Keratinocyte (primary cell): ENCODE measurements around the gene TFPI. TPM values are rescaled to one million over a fixed set of nuclear protein-coding genes. Genes with fewer than 3 reads are reported as not detected.

Experiments used
- DNase-seq: peaks from one replicate; pipeline ENCODE4 v3.0.0-alpha.2; 2011; ENCODE audit warnings: low read depth, missing footprints, low spot score
- FAIRE-seq: peaks from 2 replicates; lab custom pipeline; 2011; peaks lifted over from hg19 to GRCh38; lab: Jason Lieb, UNC
- H2AFZ ChIP-seq: 2 replicates; pipeline ENCODE4 v1.6.0; 2012; ENCODE audit warnings: low read length, control low read depth, inconsistent platforms; ENCODE audit not compliant: control insufficient read depth
- H3K27ac ChIP-seq: 2 replicates; pipeline ENCODE4 v1.5.1; 2011; ENCODE audit warnings: low read length; ENCODE audit not compliant: control insufficient read depth, insufficient read depth
- H3K27me3 ChIP-seq: 3 replicates; pipeline ENCODE4 v1.6.0; 2011; ENCODE audit warnings: low read length; ENCODE audit not compliant: control insufficient read depth, insufficient read depth; ENCODE audit errors: extremely low read depth
- H3K36me3 ChIP-seq, 2 experiments: 2 replicates in 1 of 2; 3 replicates in 1 of 2; pipeline ENCODE4 v1.5.1; 2011; ENCODE audit warnings: low read length in 2 of 2, mild to moderate bottlenecking in 1 of 2; ENCODE audit not compliant: control insufficient read depth in 2 of 2, insufficient read depth in 2 of 2; ENCODE audit errors: extremely low read depth in 1 of 2
- H3K4me1 ChIP-seq: 3 replicates; pipeline ENCODE4 v1.5.1; 2011; ENCODE audit warnings: low read length; ENCODE audit not compliant: control insufficient read depth, insufficient read depth; ENCODE audit errors: extremely low read depth
- H3K4me2 ChIP-seq: 3 replicates; pipeline ENCODE4 v1.6.0; 2011; ENCODE audit warnings: low read depth, low read length; ENCODE audit not compliant: control insufficient read depth, insufficient read depth; ENCODE audit errors: extremely low read depth
- H3K4me3 ChIP-seq, 3 experiments: fragments of 200-600 bp in 1 of 3; sonication (generic) in 1 of 3; 2 replicates in 2 of 3; 3 replicates in 1 of 3; pipeline ENCODE4 v1.5.1; 2011 to 2016; ENCODE audit warnings: low read length in 3 of 3, mild to moderate bottlenecking in 3 of 3, control low read depth in 2 of 3, inconsistent platforms in 1 of 3, low read depth in 1 of 3, mixed read lengths in 1 of 3, mixed run types in 1 of 3, moderate library complexity in 1 of 3; ENCODE audit not compliant: control insufficient read depth in 2 of 3, insufficient read depth in 2 of 3; ENCODE audit errors: extremely low read depth in 1 of 3
- H3K79me2 ChIP-seq: 2 replicates; pipeline ENCODE4 v1.6.0; 2012; ENCODE audit warnings: low read length; ENCODE audit not compliant: control insufficient read depth, insufficient read depth
- H3K9ac ChIP-seq: 3 replicates; pipeline ENCODE4 v1.6.0; 2011; ENCODE audit warnings: low read length; ENCODE audit not compliant: control insufficient read depth, insufficient read depth; ENCODE audit errors: extremely low read depth
- H3K9me1 ChIP-seq: 3 replicates; pipeline ENCODE4 v1.6.0; 2011; ENCODE audit warnings: low read length; ENCODE audit not compliant: control insufficient read depth, insufficient read depth; ENCODE audit errors: extremely low read depth
- H3K9me3 ChIP-seq: 2 replicates; pipeline ENCODE4 v1.5.1; 2012; ENCODE audit warnings: low read depth, low read length; ENCODE audit not compliant: control insufficient read depth
- H4K20me1 ChIP-seq: 3 replicates; pipeline ENCODE4 v1.6.0; 2011; ENCODE audit warnings: low read length; ENCODE audit not compliant: control insufficient read depth, insufficient read depth; ENCODE audit errors: extremely low read depth
- CTCF ChIP-seq, 3 experiments: IDR thresholded peaks in 1 of 3; conservative IDR thresholded peaks in 1 of 3; optimal IDR thresholded peaks in 1 of 3; 2 replicates in 2 of 3; 3 replicates in 1 of 3; pipeline versions ENCODE3 to v1.5.1; 2011; ENCODE audit warnings: low read length in 3 of 3, mild to moderate bottlenecking in 3 of 3, moderate library complexity in 2 of 3, control low read depth in 1 of 3, inconsistent platforms in 1 of 3; ENCODE audit not compliant: insufficient read depth in 2 of 3; ENCODE audit errors: extremely low read depth in 1 of 3
- EZH2 ChIP-seq: IDR thresholded peaks from one replicate; pipeline ENCODE4 v1.6.1; 2012; ENCODE audit warnings: inconsistent platforms, mild to moderate bottlenecking, low read length, moderate library complexity
- dilution Hi-C: fragments of 300-500 bp; cut with MboI; formaldehyde crosslinking; loops from one replicate; pipeline ENCODE4 v1.7.0; 2020; ENCODE audit warnings: low sequenced_read_pairs; ENCODE audit not compliant: extremely low pct_ligation_motif_present
- polyA plus RNA-seq, 5 experiments: library from polyadenylated mRNA; depleted of rRNA in 3 of 5; stranded (reverse) in 3 of 5; stranded (forward) in 1 of 5; unstranded in 1 of 5; fragments of >200 nt; gene quantifications; 1 replicate in 1 of 5; 2 replicates in 3 of 5; 3 replicates in 1 of 5; pipeline versions ENCODE4 v1.2.1 to v1.2.3, GENCODE V29; 2011 to 2012; ENCODE audit warnings: missing spikeins in 2 of 5, low read depth in 1 of 5, low replicate concordance in 1 of 5

The TFPI gene
- polyA plus RNA-seq, 1 donor (not counting 4 experiments of a cell fraction or from before 2014, with no cell fraction given) = 1.1 TPM

- no peaks in the 10 kb centered on the region for H3K9me3 ChIP-seq
- H3K9ac ChIP-seq = no peak overlapping the region
- dilution Hi-C loops = no loop called here
- H3K4me1 ChIP-seq = no peaks in the 10 kb centered on the region
- no peaks in the 10 kb centered on the region for H4K20me1 ChIP-seq
- H3K36me3 ChIP-seq = no peaks in the 10 kb centered on the region
- no peaks in the 10 kb centered on the region for H3K79me2 ChIP-seq
- H2AFZ ChIP-seq = no peak overlapping the region
- DNase-seq = no peak
- H3K27me3 ChIP-seq = no peaks in the 10 kb centered on the region
- no peak for FAIRE-seq
- H3K4me3 ChIP-seq = no peak overlapping the region
- no peak for TF ChIP-seq CTCF (optimal IDR thresholded peaks at IDR 0.05 in 1 of 3, IDR thresholded peaks at IDR 0.05 in 1 of 3, conservative IDR thresholded peaks at IDR 0.05 in 1 of 3; ENCODE audit: extremely low read depth in 1 of 3, insufficient read depth in 2 of 3, low read length in 3 of 3)
- no peak for TF ChIP-seq EZH2
- H3K4me2 ChIP-seq = no peak overlapping the region
- H3K9me1 ChIP-seq = no peaks in the 10 kb centered on the region
- no peak overlapping the region for H3K27ac ChIP-seq
Measured at GRCh38 chr2:187481543-187481942, 72.7 kb downstream of the TFPI start.

- dilution Hi-C loops = no loop called here
Measured at GRCh38 chr2:187478719-187479118, 75.5 kb downstream of the TFPI start.

More at GRCh38 chr2:187478719-187479118, 75.5 kb downstream of the TFPI start:
- Histone ChIP-seq H3K4me1 (no peaks in the 10 kb centered on the region), H3K27me3 (no peaks in the 10 kb centered on the region), H3K4me3 (no peak overlapping the region), H3K9ac (no peak overlapping the region), H3K27ac (no peak overlapping the region), H4K20me1 (no peaks in the 10 kb centered on the region), H3K4me2 (no peak overlapping the region), H2AFZ (no peak overlapping the region), H3K9me1 (no peaks in the 10 kb centered on the region), H3K9me3 (no peaks in the 10 kb centered on the region), H3K79me2 (no peaks in the 10 kb centered on the region), H3K36me3 (no peaks in the 10 kb centered on the region)
- no peak for DNase-seq
- FAIRE-seq = no peak
- TF ChIP-seq EZH2 (no peak), CTCF (optimal IDR thresholded peaks at IDR 0.05 in 1 of 3, IDR thresholded peaks at IDR 0.05 in 1 of 3, conservative IDR thresholded peaks at IDR 0.05 in 1 of 3; ENCODE audit: extremely low read depth in 1 of 3, insufficient read depth in 2 of 3, low read length in 3 of 3) (no peak)
